ENCODE data around the gene RAPGEF2.

Gene RAPGEF2

DNA sequence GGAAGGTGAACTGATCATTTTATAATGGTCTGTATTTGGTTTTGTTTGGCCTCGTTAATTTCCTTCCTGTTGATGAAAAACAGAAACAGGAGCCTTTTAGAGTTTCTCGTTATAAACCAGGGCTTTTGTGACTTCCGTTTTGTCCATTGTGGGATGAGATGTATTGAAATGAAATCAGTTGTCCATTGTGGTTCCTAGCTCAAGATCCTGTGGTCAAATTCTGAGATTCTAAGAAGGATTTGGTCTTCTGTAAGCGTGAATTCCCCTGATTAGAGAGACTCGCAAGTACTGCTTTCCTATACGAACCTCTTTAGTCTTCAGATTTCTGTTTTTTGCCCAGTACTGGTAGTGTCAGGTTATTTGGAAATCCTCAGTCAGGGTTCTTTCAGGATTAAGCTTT lies 101.7 kb downstream of the RAPGEF2 start:
- no peak overlapping the region for H3K9ac ChIP-seq
- no peak overlapping the region for H3K4me3 ChIP-seq
- H3K4me1 ChIP-seq, result peaks cover 22% of the 10 kb centered on the region
- no peaks in the 10 kb centered on the region for H3K27me3 ChIP-seq
- H3K4me2 ChIP-seq, result no peak overlapping the region
- H4K20me1 ChIP-seq, result peaks cover 27% of the 10 kb centered on the region
- H3K36me3 ChIP-seq, result no peaks in the 10 kb centered on the region
- H3K27ac ChIP-seq, result no peak overlapping the region
- TF ChIP-seq Cebpa-rat (IDR thresholded peaks at IDR 0.05), result no peak
- H3K9me3 ChIP-seq, result no peaks in the 10 kb centered on the region

- no peak overlapping the region for H3K4me3 ChIP-seq
- no peak for TF ChIP-seq Cebpa-rat (IDR thresholded peaks at IDR 0.05)
- no peaks in the 10 kb centered on the region for H3K27me3 ChIP-seq
- H3K27ac ChIP-seq, result no peak overlapping the region
- peaks cover 22% of the 10 kb centered on the region for H3K4me1 ChIP-seq
- H3K9me3 ChIP-seq, result no peaks in the 10 kb centered on the region
- H3K36me3 ChIP-seq, result peaks cover 1% of the 10 kb centered on the region
- H4K20me1 ChIP-seq, result peaks cover 27% of the 10 kb centered on the region
- no peak overlapping the region for H3K9ac ChIP-seq
- H3K4me2 ChIP-seq, result 0 out of 2 replicates have a peak overlapping the region, but pooled peaks have one; percentile 49
These were observed 102.6 kb downstream of the RAPGEF2 start for GRCh38 chr4:159205466-159205865.

GRCh38 chr4:159206427-159206871 lies 103.6 kb downstream of the RAPGEF2 start:
- Histone ChIP-seq H3K27me3 (no peaks in the 10 kb centered on the region), H3K4me3 (no peak overlapping the region), H3K36me3 (peaks cover 8% of the 10 kb centered on the region), H4K20me1 (peaks cover 27% of the 10 kb centered on the region), H3K9ac (no peak overlapping the region), H3K4me1 (peaks cover 22% of the 10 kb centered on the region), H3K27ac (no peak overlapping the region), H3K4me2 (peak overlapping the region; percentile 49), H3K9me3 (no peaks in the 10 kb centered on the region)
- no peak for TF ChIP-seq Cebpa-rat (IDR thresholded peaks at IDR 0.05)

DNA sequence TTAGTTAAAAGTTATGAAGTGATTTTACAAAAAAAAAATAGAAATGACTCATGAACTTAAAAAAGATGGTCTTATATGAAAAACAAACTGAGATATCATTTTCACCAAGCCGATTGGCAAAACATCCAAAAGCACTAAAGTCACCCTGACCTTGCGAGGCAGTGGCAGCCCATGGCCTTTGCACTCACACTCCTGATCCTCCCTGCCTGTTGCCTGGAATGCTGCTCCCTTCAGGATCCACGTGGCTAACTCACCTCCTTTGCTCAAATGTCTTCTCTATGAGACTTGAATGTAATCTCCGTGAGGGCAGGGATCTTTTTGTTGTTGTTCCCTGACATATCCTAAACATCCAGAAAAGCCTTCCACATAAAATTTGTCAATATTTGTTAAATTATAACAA lies 106.4 kb downstream of the RAPGEF2 start:
- TF ChIP-seq Cebpa-rat (IDR thresholded peaks at IDR 0.05), result no peak
- H3K36me3 ChIP-seq, result peaks cover 11% of the 10 kb centered on the region
- no peak overlapping the region for H3K4me3 ChIP-seq
- peaks cover 22% of the 10 kb centered on the region for H3K4me1 ChIP-seq
- H3K9ac ChIP-seq, result no peak overlapping the region
- no peak overlapping the region for H3K4me2 ChIP-seq
- no peaks in the 10 kb centered on the region for H3K27me3 ChIP-seq
- no peaks in the 10 kb centered on the region for H3K9me3 ChIP-seq
- H4K20me1 ChIP-seq, result peaks cover 7% of the 10 kb centered on the region
- no peak overlapping the region for H3K27ac ChIP-seq

- no peak for TF ChIP-seq Cebpa-rat (IDR thresholded peaks at IDR 0.05)
- Histone ChIP-seq H3K4me2 (no peak overlapping the region), H3K4me3 (no peak overlapping the region), H3K27me3 (no peaks in the 10 kb centered on the region), H3K36me3 (peaks cover 22% of the 10 kb centered on the region), H3K4me1 (peaks cover 17% of the 10 kb centered on the region), H4K20me1 (peaks cover 18% of the 10 kb centered on the region; the same call in 1 of the 2 replicates), H3K9ac (no peak overlapping the region), H3K27ac (no peak overlapping the region), H3K9me3 (no peaks in the 10 kb centered on the region)
These were observed 108.1 kb downstream of the RAPGEF2 start for GRCh38 chr4:159210975-159211374.

- peaks cover 32% of the 10 kb centered on the region; the same call in 1 of the 2 replicates for H4K20me1 ChIP-seq
- no peak overlapping the region for H3K4me3 ChIP-seq
- no peaks in the 10 kb centered on the region for H3K27me3 ChIP-seq
- no peak overlapping the region for H3K4me2 ChIP-seq
- no peaks in the 10 kb centered on the region for H3K4me1 ChIP-seq
- no peak for TF ChIP-seq Cebpa-rat (IDR thresholded peaks at IDR 0.05)
- H3K9me3 ChIP-seq, result no peaks in the 10 kb centered on the region
- no peak overlapping the region for H3K27ac ChIP-seq
- no peak overlapping the region for H3K9ac ChIP-seq
- H3K36me3 ChIP-seq, result peaks cover 25% of the 10 kb centered on the region
These were observed 109.9 kb downstream of the RAPGEF2 start for GRCh38 chr4:159212675-159213293.

- H4K20me1 ChIP-seq, result peaks cover 42% of the 10 kb centered on the region; the same call in 1 of the 2 replicates
- no peaks in the 10 kb centered on the region for H3K27me3 ChIP-seq
- no peak overlapping the region for H3K4me2 ChIP-seq
- no peak overlapping the region for H3K4me3 ChIP-seq
- no peaks in the 10 kb centered on the region for H3K4me1 ChIP-seq
- H3K9ac ChIP-seq, result no peak overlapping the region
- TF ChIP-seq Cebpa-rat (IDR thresholded peaks at IDR 0.05), result no peak
- no peak overlapping the region for H3K27ac ChIP-seq
- H3K36me3 ChIP-seq, result peaks cover 17% of the 10 kb centered on the region
- H3K9me3 ChIP-seq, result no peaks in the 10 kb centered on the region
These were observed 114.0 kb downstream of the RAPGEF2 start for GRCh38 chr4:159216834-159217233.

DNA sequence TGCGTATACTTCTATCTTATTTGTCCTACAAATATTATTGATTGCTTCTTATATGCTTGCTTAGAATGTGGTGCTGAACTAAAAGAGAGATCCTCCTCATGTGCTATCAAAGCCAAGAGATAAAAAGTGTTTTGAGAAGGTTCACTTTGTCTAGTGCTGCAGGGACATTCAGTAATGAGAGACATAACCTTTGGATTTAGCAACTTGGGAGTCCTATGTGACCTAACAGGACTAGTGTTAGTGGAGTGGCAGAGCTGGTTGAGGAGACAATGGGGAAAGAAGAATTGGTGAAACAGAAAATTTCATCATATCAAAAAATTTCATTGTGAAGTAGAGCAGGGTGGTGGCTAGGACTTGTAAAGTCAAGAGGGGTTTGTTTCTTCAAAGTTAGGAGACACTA lies 117.0 kb downstream of the RAPGEF2 start:
- Histone ChIP-seq H3K9me3 (no peaks in the 10 kb centered on the region), H3K4me1 (no peaks in the 10 kb centered on the region), H3K27me3 (no peaks in the 10 kb centered on the region), H3K4me3 (no peak overlapping the region), H3K9ac (no peak overlapping the region), H3K4me2 (no peak overlapping the region), H4K20me1 (peaks cover 58% of the 10 kb centered on the region; the same call in 1 of the 2 replicates), H3K27ac (no peak overlapping the region), H3K36me3 (peaks cover 12% of the 10 kb centered on the region)
- TF ChIP-seq Cebpa-rat (IDR thresholded peaks at IDR 0.05), result no peak

GRCh38 chr4:159220353-159220752 lies 117.5 kb downstream of the RAPGEF2 start:
- no peak overlapping the region for H3K4me2 ChIP-seq
- H3K36me3 ChIP-seq, result 0 out of 2 replicates have a peak, but pooled peaks cover 7% of the 10 kb centered on the region
- no peaks in the 10 kb centered on the region for H3K9me3 ChIP-seq
- H3K4me1 ChIP-seq, result no peaks in the 10 kb centered on the region
- peaks cover 59% of the 10 kb centered on the region; the same call in 1 of the 2 replicates for H4K20me1 ChIP-seq
- no peak for TF ChIP-seq Cebpa-rat (IDR thresholded peaks at IDR 0.05)
- no peaks in the 10 kb centered on the region for H3K27me3 ChIP-seq
- no peak overlapping the region for H3K27ac ChIP-seq
- H3K4me3 ChIP-seq, result no peak overlapping the region
- H3K9ac ChIP-seq, result no peak overlapping the region

DNA sequence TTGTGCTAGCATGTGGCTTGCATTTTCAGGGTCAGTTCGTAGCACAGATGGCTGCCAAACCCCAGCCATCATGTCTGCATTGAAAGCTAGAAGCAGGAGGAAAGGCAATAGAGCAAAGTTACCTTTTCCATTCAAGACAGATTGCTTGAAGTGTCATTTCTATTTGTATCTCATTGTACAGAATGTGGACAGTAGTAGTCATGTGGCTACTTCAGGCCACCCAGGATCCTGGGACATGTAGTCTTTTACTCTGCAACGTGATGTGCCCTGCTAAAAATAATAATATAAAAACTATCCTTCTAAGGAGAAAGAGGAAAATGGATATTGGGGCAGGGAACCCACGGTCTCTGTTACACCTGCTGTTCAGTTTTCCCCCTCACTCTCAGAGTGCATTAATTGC lies 118.4 kb downstream of the RAPGEF2 start:
- H3K27ac ChIP-seq, result no peak overlapping the region

More for the DNA sequence above, 118.4 kb downstream of the RAPGEF2 start:
- Histone ChIP-seq H3K4me3 (no peak overlapping the region), H3K4me2 (no peak overlapping the region), H4K20me1 (peaks cover 59% of the 10 kb centered on the region; the same call in 1 of the 2 replicates), H3K9me3 (no peaks in the 10 kb centered on the region), H3K27me3 (no peaks in the 10 kb centered on the region), H3K36me3 (0 out of 2 replicates have a peak, but pooled peaks cover under 1% of the 10 kb centered on the region), H3K9ac (no peak overlapping the region), H3K4me1 (no peaks in the 10 kb centered on the region)
- no peak for TF ChIP-seq Cebpa-rat (IDR thresholded peaks at IDR 0.05)

Data from BLaER1 (cell line).